H1 (cell line): ENCODE results near the gene OSTN. TPM values are rescaled to one million over a fixed set of nuclear protein-coding genes. Genes with fewer than 3 reads are reported as not detected.

Experiments
- CTCF ChIA-PET: fragments of 300-600 bp; sonication (Branson Sonifier 250); formaldehyde crosslinking; loops from one replicate; lab custom pipeline; 2021; ENCODE audit not compliant: partially characterized antibody; lab: Charles Lee
- POLR2A ChIA-PET: fragments of 300-600 bp; sonication (Branson Sonifier 250); formaldehyde crosslinking; loops from one replicate; lab custom pipeline; 2021; ENCODE audit warnings: inconsistent platforms; ENCODE audit not compliant: partially characterized antibody; lab: Charles Lee
- DNase-seq, 2 experiments: peaks; one replicate each; pipeline versions ENCODE4 v3.0.0 to v3.0.0-alpha.2; 2010 to 2022; ENCODE audit warnings: low spot score in 2 of 2, low read depth in 1 of 2, mixed read lengths in 1 of 2
- FAIRE-seq: peaks from 2 replicates; lab custom pipeline; 2011; peaks lifted over from hg19 to GRCh38; lab: Jason Lieb, UNC
- H2AFZ ChIP-seq: 2 replicates; pipeline ENCODE4 v1.8.1; 2012; ENCODE audit warnings: low read length, inconsistent platforms
- H2AK5ac ChIP-seq: 2 replicates; pipeline ENCODE4 v1.6.1; 2013; ENCODE audit warnings: low read depth, low read length
- H2BK120ac ChIP-seq: replicated peaks from 2 replicates; pipeline ENCODE3; 2013; ENCODE audit warnings: low read depth, low read length, inconsistent platforms
- H2BK12ac ChIP-seq: 2 replicates; pipeline ENCODE4 v1.6.1; 2013; ENCODE audit warnings: low read depth, low read length
- H2BK15ac ChIP-seq: 2 replicates; pipeline ENCODE4 v1.6.1; 2013; ENCODE audit warnings: low read length
- H2BK20ac ChIP-seq: 2 replicates; pipeline ENCODE4 v1.6.1; 2013; ENCODE audit warnings: low read length
- H2BK5ac ChIP-seq: 2 replicates; pipeline ENCODE4 v1.6.1; 2013; ENCODE audit warnings: low read depth, low read length
- H3K14ac ChIP-seq: 2 replicates; pipeline ENCODE4 v1.6.1; 2013; ENCODE audit warnings: inconsistent platforms; ENCODE audit not compliant: insufficient read length
- H3K18ac ChIP-seq: 2 replicates; pipeline ENCODE4 v1.6.1; 2013; ENCODE audit warnings: low read length; ENCODE audit errors: extremely low read depth
- H3K23ac ChIP-seq: 2 replicates; pipeline ENCODE4 v1.6.1; 2013; ENCODE audit warnings: inconsistent platforms; ENCODE audit not compliant: insufficient read length
- H3K23me2 ChIP-seq: 2 replicates; pipeline ENCODE4 v1.6.1; 2013; ENCODE audit warnings: low read depth, low read length
- H3K27ac ChIP-seq: 2 replicates; pipeline ENCODE4 v1.6.1; 2011; ENCODE audit warnings: low read depth, low read length, inconsistent platforms
- H3K27me3 ChIP-seq, 4 experiments: replicated peaks in 1 of 4; 1 replicate in 1 of 4; 2 replicates in 3 of 4; pipeline versions ENCODE4 v1.6.1 to v1.8.1; 2011 to 2013; ENCODE audit warnings: low read length in 3 of 4, mild to moderate bottlenecking in 3 of 4, inconsistent platforms in 2 of 4, mixed read lengths in 2 of 4, moderate library complexity in 1 of 4; ENCODE audit not compliant: control insufficient read depth in 3 of 4, insufficient read depth in 3 of 4; ENCODE audit errors: extremely low read depth in 1 of 4
- H3K36me3 ChIP-seq, 4 experiments: 2 replicates each; pipeline versions ENCODE4 v1.6.1 to v1.8.1; 2011 to 2013; ENCODE audit warnings: mild to moderate bottlenecking in 4 of 4, low read length in 3 of 4, moderate library complexity in 2 of 4, control low read depth in 1 of 4, inconsistent platforms in 1 of 4; ENCODE audit not compliant: insufficient read depth in 4 of 4, control insufficient read depth in 2 of 4
- H3K4ac ChIP-seq: replicated peaks from 2 replicates; pipeline ENCODE3; 2013; ENCODE audit warnings: low read length, low read depth, mixed read lengths, inconsistent platforms; ENCODE audit not compliant: insufficient read length
- H3K4me1 ChIP-seq, 4 experiments: replicated peaks in 1 of 4; 1 replicate in 1 of 4; 2 replicates in 3 of 4; pipeline versions ENCODE4 v1.6.1 to v1.8.1; 2011 to 2013; ENCODE audit warnings: low read length in 3 of 4, inconsistent platforms in 2 of 4, mixed read lengths in 1 of 4; ENCODE audit not compliant: insufficient read depth in 4 of 4, control insufficient read depth in 3 of 4
- H3K4me2 ChIP-seq, 2 experiments: 2 replicates each; pipeline versions ENCODE4 v1.6.1 to v1.8.1; 2011 to 2013; ENCODE audit warnings: low read depth in 2 of 2, low read length in 2 of 2, control low read depth in 1 of 2, inconsistent platforms in 1 of 2, mild to moderate bottlenecking in 1 of 2; ENCODE audit not compliant: insufficient read depth in 1 of 2
- H3K4me3 ChIP-seq, 4 experiments: fragments of 200-600, 300-600 bp in 1 of 4; sonication (generic), shearing (Covaris generic), sonication (Bioruptor Twin) in 1 of 4; 2 replicates each; pipeline versions ENCODE4 v1.5.1 to v1.8.1; 2011 to 2016; ENCODE audit warnings: low read length in 4 of 4, low read depth in 3 of 4, control low read depth in 2 of 4, inconsistent platforms in 2 of 4, mild to moderate bottlenecking in 2 of 4, mixed read lengths in 1 of 4, moderate library complexity in 1 of 4; ENCODE audit not compliant: insufficient read depth in 2 of 4; ENCODE audit errors: extremely low read depth in 1 of 4
- H3K56ac ChIP-seq: replicated peaks from 2 replicates; pipeline ENCODE3; 2013; ENCODE audit warnings: low read depth, mild to moderate bottlenecking, mixed read lengths, low read length, inconsistent platforms; ENCODE audit not compliant: insufficient read length
- H3K79me1 ChIP-seq: 2 replicates; pipeline ENCODE4 v1.6.1; 2013; ENCODE audit warnings: low read depth, low read length, control low read depth
- H3K79me2 ChIP-seq, 2 experiments: 2 replicates each; pipeline versions ENCODE4 v1.6.1 to v1.8.1; 2012 to 2013; ENCODE audit warnings: low read length in 2 of 2, mild to moderate bottlenecking in 2 of 2, inconsistent platforms in 1 of 2; ENCODE audit not compliant: insufficient read depth in 2 of 2, control insufficient read depth in 1 of 2
- H3K9ac ChIP-seq, 4 experiments: replicated peaks in 1 of 4; 1 replicate in 1 of 4; 2 replicates in 3 of 4; pipeline versions ENCODE4 v1.6.1 to v1.8.1; 2011 to 2013; ENCODE audit warnings: low read depth in 3 of 4, low read length in 3 of 4, control low read depth in 2 of 4, mild to moderate bottlenecking in 2 of 4, moderate library complexity in 2 of 4, inconsistent platforms in 1 of 4; ENCODE audit errors: extremely low read depth in 1 of 4
- H3K9me3 ChIP-seq, 2 experiments: 2 replicates each; pipeline versions ENCODE4 v1.6.1 to v1.8.1; 2012 to 2013; ENCODE audit warnings: mild to moderate bottlenecking in 2 of 2, moderate library complexity in 2 of 2, control low read depth in 1 of 2, inconsistent platforms in 1 of 2, low read depth in 1 of 2, low read length in 1 of 2, mixed read lengths in 1 of 2; ENCODE audit not compliant: insufficient read depth in 2 of 2
- H4K20me1 ChIP-seq, 2 experiments: replicated peaks in 1 of 2; 2 replicates each; pipeline versions ENCODE3 to v1.8.1; 2011 to 2013; ENCODE audit warnings: inconsistent platforms in 2 of 2, low read length in 2 of 2, mild to moderate bottlenecking in 1 of 2; ENCODE audit not compliant: insufficient read depth in 2 of 2, control insufficient read depth in 1 of 2
- H4K5ac ChIP-seq: 2 replicates; pipeline ENCODE4 v1.6.1; 2013; ENCODE audit warnings: low read length, low read depth, mixed read lengths, inconsistent platforms; ENCODE audit not compliant: insufficient read length
- H4K8ac ChIP-seq: 2 replicates; pipeline ENCODE4 v1.8.0; 2013; ENCODE audit warnings: mild to moderate bottlenecking, moderate library complexity, low read length, inconsistent platforms; ENCODE audit not compliant: insufficient read depth; ENCODE audit errors: extremely low read depth
- H4K91ac ChIP-seq: replicated peaks from 2 replicates; pipeline ENCODE3; 2013; ENCODE audit warnings: low read length, mixed read lengths, inconsistent platforms; ENCODE audit not compliant: insufficient read length
- ASH2L ChIP-seq: fragments of 200-600, 300-600 bp; sonication (generic); IDR thresholded peaks from one replicate; pipeline ENCODE4 v1.7.1; 2017; ENCODE audit warnings: low read length
- CEBPB ChIP-seq: IDR thresholded peaks from 2 replicates; pipeline ENCODE4 v1.6.1; 2012; ENCODE audit warnings: low read depth, low read length
- JUN ChIP-seq: IDR thresholded peaks from 2 replicates; pipeline ENCODE4 v1.6.1; 2011; ENCODE audit warnings: low read depth, mild to moderate bottlenecking, improper control_type of control experiment, low read length
- KDM1A ChIP-seq: fragments of 200-600, 300-600 bp; sonication (generic); IDR thresholded peaks from 2 replicates; pipeline ENCODE4 v1.7.1; 2016; ENCODE audit warnings: mild to moderate bottlenecking, low read length, borderline replicate concordance
- KDM5A ChIP-seq: fragments of 200-600 bp; IDR thresholded peaks from 2 replicates; pipeline ENCODE4 v1.7.1; 2012; ENCODE audit warnings: mild to moderate bottlenecking, low read length, inconsistent platforms, mixed read lengths
- NRF1 ChIP-seq: IDR thresholded peaks from 2 replicates; pipeline ENCODE4 v1.6.1; 2011; ENCODE audit warnings: mild to moderate bottlenecking, low read depth, low read length, improper control_type of control experiment
- POU5F1 ChIP-seq: IDR thresholded peaks from 2 replicates; pipeline ENCODE4 v1.6.1; 2011; ENCODE audit warnings: low read depth, mild to moderate bottlenecking, low read length, moderate library complexity
- RXRA ChIP-seq: IDR thresholded peaks from 2 replicates; pipeline ENCODE4 v1.6.1; 2011; ENCODE audit warnings: low read depth, mild to moderate bottlenecking, low read length, moderate library complexity; ENCODE audit not compliant: insufficient read depth
- SP2 ChIP-seq: IDR thresholded peaks from 2 replicates; pipeline ENCODE4 v1.6.1; 2012; ENCODE audit warnings: mild to moderate bottlenecking, low read length, inconsistent platforms
- SUZ12 ChIP-seq: fragments of 200-600 bp; sonication (generic); IDR thresholded peaks from 2 replicates; pipeline ENCODE4 v1.6.1; 2012; ENCODE audit warnings: mild to moderate bottlenecking, inconsistent platforms, low read length, moderate library complexity, mixed read lengths
- polyA plus RNA-seq, 7 experiments: library from polyadenylated mRNA; depleted of rRNA in 3 of 7; stranded (reverse) in 5 of 7; unstranded in 2 of 7; fragments of >200 nt in 5 of 7; fragments of 200-250 nt in 2 of 7; gene quantifications; 1 replicate in 5 of 7; 2 replicates in 1 of 7; 4 replicates in 1 of 7; pipeline versions ENCODE4 v1.2.1 to v1.2.3, GENCODE V29; 2011 to 2013; ENCODE audit warnings: missing spikeins in 2 of 7, mixed read lengths in 2 of 7
- total RNA-seq: library from RNA; stranded (reverse); fragmentation: NEBNext Ultra II Directional; extraction: Animal tissue kit (Norgen Biotek cat#: 25700); gene quantifications from 2 replicates; pipeline ENCODE4 v1.2.1, GENCODE V29; 2021

The OSTN gene
- total and polyA plus RNA-seq, 2 of the 8 experiments (the other 6 are each of a cell fraction or from before 2014, with no cell fraction given) = not detected

DNA sequence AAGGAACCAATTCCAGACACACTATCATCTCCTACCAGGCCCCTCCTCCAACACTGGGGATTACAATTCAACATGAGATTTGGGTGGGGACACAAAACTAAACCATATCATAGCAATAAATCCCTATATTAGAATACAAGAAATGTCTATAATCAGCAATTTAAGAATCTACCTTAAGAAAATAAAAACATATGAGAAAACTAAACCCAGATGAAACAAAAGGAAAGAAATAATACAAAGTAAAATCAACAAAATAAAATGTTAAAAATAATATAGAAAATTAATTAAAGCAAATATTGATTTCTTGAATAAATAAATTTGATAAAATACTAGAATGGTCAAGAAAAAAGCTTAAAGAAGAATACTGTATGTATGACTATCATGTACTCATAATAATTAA, 6.1 kb upstream of the OSTN start:
- H2BK12ac ChIP-seq = no peak overlapping the region
- no peak overlapping the region for H3K27ac ChIP-seq
- no peak overlapping the region for H2BK15ac ChIP-seq
- no peak overlapping the region for H2BK5ac ChIP-seq
- H3K18ac ChIP-seq = no peak overlapping the region
- no peaks in the 10 kb centered on the region for H3K79me2 ChIP-seq
- H3K27me3 ChIP-seq = no peaks in the 10 kb centered on the region
- H3K36me3 ChIP-seq = no peaks in the 10 kb centered on the region
- no peak overlapping the region for H3K56ac ChIP-seq
- H3K4me2 ChIP-seq = no peak overlapping the region
- no peak overlapping the region for H3K14ac ChIP-seq
- no peak overlapping the region for H2BK20ac ChIP-seq
- H3K4me3 ChIP-seq = no peak overlapping the region
- H3K9ac ChIP-seq = no peak overlapping the region
- H2AFZ ChIP-seq = no peak overlapping the region
- no peaks in the 10 kb centered on the region for H3K23me2 ChIP-seq
- H3K4ac ChIP-seq = no peak overlapping the region
- H3K23ac ChIP-seq = no peak overlapping the region
- no peak overlapping the region for H4K8ac ChIP-seq
- H3K9me3 ChIP-seq = no peaks in the 10 kb centered on the region
- no peak overlapping the region for H4K91ac ChIP-seq
- H4K20me1 ChIP-seq = no peaks in the 10 kb centered on the region
- H2AK5ac ChIP-seq = no peak overlapping the region
- DNase-seq = no peak
- no peak for TF ChIP-seq NRF1
- TF ChIP-seq SP2 = no peak
- TF ChIP-seq KDM5A = no peak
- no peak for TF ChIP-seq JUN
- TF ChIP-seq RXRA = no peak
- TF ChIP-seq SUZ12 = no peak
- TF ChIP-seq ASH2L = no peak
- no peak for TF ChIP-seq POU5F1
- no peak for TF ChIP-seq CEBPB
- TF ChIP-seq KDM1A = no peak
- H3K4me1 ChIP-seq = no peaks in the 10 kb centered on the region
- no peak overlapping the region for H2BK120ac ChIP-seq
- POLR2A ChIA-PET = no interaction called here
- H4K5ac ChIP-seq = no peak overlapping the region
- FAIRE-seq = no peak
- CTCF ChIA-PET = interaction anchor here (0.9 kb wide), 1 partner anchor 9 kb away, joined by 4 read pairs; no protein-coding TSS in a partner anchor
- no peaks in the 10 kb centered on the region for H3K79me1 ChIP-seq
